Right atrium auricular region (tissue), 2 donors: ENCODE measurements around the gene AQP1. TPM values are rescaled to one million over a fixed set of nuclear protein-coding genes. Genes with fewer than 3 reads are reported as not detected.

Experiments
- DNase-seq: peaks from one replicate; pipeline ENCODE4 v3.0.0-alpha.2; 2019; ENCODE audit warnings: low spot score
- H3K27ac ChIP-seq, 2 donors: fragments of 200-600 bp; sonication (generic); 1 replicate in 1 of 2; 2 replicates in 1 of 2; pipeline ENCODE4 v1.5.1; 2016 to 2019
- H3K27me3 ChIP-seq, 2 donors: fragments of 200-600 bp; sonication (generic); one replicate each; pipeline versions ENCODE4 v1.5.1 to v1.6.0; 2017 to 2019
- H3K36me3 ChIP-seq: fragments of 200-600 bp; sonication (generic); one replicate; pipeline ENCODE4 v1.5.1; 2016
- H3K4me1 ChIP-seq, 2 donors: fragments of 200-600 bp; sonication (generic); one replicate each; pipeline versions ENCODE4 v1.5.1 to v1.6.0; 2017 to 2019
- H3K4me3 ChIP-seq, 2 donors: fragments of 200-600 bp; sonication (generic); 1 replicate in 1 of 2; 2 replicates in 1 of 2; pipeline ENCODE4 v1.5.1; 2017 to 2019; ENCODE audit warnings: mild to moderate bottlenecking in 1 of 2, moderate library complexity in 1 of 2
- H3K9me3 ChIP-seq, 2 donors: fragments of 200-600 bp; sonication (generic); one replicate each; pipeline ENCODE4 v1.5.1; 2019
- total RNA-seq, 2 donors: library from RNA; depleted of rRNA; stranded (reverse); fragments of >200 nt; gene quantifications; one replicate each; pipeline ENCODE4 v1.1.0, GENCODE V29; 2016
- TF ChIP-seq, protein P1 (sequence below), 2 donors: fragments of 200-600 bp; sonication (generic); IDR thresholded peaks; one replicate each; pipeline ENCODE4 v1.5.1; 2019; ENCODE audit warnings: antibody characterized with exemption in 2 of 2

Gene AQP1
- total RNA-seq, 2 donors from 2014 or later = 353 to 517 TPM

DNA sequence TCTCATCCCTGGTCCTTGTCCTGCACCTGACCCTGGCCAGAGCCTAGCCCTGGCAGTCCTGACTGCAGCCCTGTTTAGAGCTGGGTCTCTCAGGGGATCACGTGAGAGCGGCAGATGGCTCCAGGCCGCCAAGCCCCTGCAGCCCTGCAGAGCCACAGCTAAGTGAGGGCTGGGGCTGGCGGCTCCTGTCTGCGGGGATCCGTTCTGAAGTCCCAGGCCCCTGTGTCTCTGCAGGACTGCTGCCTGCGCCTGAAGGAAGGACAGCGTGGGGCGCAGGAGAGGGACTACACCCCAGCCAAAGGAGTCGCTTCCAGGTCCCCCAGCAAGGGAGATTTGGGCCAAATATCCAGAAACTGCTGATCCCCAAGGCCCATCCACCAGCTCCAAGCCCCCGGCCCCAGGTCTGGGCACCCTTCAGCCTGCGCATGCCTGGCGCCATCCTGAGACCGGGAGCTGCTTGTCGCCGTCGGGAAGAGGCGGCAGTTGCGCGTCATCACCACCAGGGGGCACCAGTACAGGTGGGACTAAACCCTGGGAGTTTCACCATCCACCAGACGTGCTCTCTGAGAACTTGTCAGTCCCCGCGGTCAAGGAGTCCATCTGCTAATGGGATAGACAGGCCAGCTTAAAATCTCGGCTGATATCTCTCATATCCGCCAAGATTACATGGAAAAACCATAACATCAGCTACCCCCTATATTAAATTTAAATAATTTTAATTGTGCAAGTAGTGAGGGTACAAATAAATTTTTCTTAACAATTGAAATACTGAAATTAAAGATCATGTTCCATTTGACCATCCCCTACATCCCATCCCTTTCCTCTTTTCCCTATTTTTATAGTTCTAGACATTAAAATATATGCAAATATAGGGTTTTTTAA is 27.0 kb downstream of the AQP1 start:
- TF ChIP-seq, protein P1, sequence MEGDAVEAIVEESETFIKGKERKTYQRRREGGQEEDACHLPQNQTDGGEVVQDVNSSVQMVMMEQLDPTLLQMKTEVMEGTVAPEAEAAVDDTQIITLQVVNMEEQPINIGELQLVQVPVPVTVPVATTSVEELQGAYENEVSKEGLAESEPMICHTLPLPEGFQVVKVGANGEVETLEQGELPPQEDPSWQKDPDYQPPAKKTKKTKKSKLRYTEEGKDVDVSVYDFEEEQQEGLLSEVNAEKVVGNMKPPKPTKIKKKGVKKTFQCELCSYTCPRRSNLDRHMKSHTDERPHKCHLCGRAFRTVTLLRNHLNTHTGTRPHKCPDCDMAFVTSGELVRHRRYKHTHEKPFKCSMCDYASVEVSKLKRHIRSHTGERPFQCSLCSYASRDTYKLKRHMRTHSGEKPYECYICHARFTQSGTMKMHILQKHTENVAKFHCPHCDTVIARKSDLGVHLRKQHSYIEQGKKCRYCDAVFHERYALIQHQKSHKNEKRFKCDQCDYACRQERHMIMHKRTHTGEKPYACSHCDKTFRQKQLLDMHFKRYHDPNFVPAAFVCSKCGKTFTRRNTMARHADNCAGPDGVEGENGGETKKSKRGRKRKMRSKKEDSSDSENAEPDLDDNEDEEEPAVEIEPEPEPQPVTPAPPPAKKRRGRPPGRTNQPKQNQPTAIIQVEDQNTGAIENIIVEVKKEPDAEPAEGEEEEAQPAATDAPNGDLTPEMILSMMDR (IDR thresholded peaks at IDR 0.05) = peak; percentile 98 to 99
- no peaks in the 10 kb centered on the region for H3K27me3 ChIP-seq
- peaks cover 0 to 10% of the 10 kb centered on the region in 2 donors for H3K4me1 ChIP-seq
- peak; percentile 84 for DNase-seq
- H3K9me3 ChIP-seq = no peaks in the 10 kb centered on the region
- H3K4me3 ChIP-seq = peak overlapping the region in 1 of 2 donors; percentile 32
- H3K36me3 ChIP-seq = no peaks in the 10 kb centered on the region
- no peak overlapping the region for H3K27ac ChIP-seq

DNA sequence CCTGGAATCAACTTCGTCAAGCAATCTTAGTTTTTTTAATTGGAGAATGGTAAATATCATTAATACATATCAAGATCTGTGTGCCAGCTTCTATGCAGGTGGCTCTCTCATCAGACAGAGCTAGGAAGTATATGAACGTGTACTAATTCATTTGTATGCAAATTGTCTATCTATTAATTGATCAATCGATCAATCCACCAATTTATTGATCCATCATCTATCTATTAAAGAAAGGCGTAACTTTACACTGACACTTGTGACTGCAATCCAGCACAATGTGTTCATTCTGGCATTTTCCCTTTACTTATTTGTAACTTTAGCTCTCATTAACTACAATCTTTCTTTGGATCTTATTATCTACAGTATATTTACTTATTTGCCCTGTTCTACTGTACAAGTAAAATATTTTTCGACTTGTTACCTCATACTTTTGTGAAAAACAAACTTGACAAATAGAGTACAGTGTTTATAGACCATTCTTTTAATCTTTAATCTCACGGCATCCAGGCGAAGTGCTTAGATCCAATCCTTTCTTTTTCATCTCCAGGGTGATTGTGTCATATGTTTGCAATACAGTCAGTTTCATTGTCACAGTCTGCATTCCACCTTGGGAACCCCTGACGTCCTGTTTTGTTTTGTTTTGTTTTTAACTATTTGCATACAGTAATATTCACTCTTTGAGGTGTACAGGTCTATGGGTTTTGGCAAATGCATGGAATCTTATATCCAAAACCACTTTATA is 30.1 kb downstream of the AQP1 start:
- DNase-seq = no peak
- no peak overlapping the region for H3K4me3 ChIP-seq
- TF ChIP-seq, protein P1 (IDR thresholded peaks at IDR 0.05) = no peak

DNA sequence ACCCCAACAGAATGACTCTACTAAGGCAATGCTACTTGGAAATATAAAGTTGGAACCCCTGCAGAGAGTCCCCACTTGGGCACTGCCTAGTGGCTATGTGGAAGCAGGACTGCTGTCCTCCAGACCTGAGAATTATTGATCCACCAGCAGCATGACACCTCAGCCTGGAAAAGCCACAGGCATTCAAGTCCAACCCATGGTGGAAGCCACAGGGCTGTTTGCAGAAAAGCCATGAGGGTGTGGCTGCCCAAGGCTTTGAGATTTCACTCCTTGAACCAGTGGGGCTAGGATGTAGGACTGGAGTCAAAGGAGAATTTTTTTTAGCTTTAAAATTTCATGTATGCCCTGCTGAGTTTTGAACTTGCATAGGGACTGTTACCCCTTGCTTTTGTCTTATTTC is 38.5 kb downstream of the AQP1 start:
- TF ChIP-seq, protein P1 (IDR thresholded peaks at IDR 0.05) = no peak
- no peak for DNase-seq
- no peak overlapping the region for H3K4me3 ChIP-seq
- no peaks in the 10 kb centered on the region for H3K27me3 ChIP-seq
- H3K4me1 ChIP-seq = no peaks in the 10 kb centered on the region
- no peaks in the 10 kb centered on the region for H3K36me3 ChIP-seq
- no peak overlapping the region for H3K27ac ChIP-seq
- peaks cover 0 to 12% of the 10 kb centered on the region in 2 donors for H3K9me3 ChIP-seq

More for the DNA sequence above, 30.1 kb downstream of the AQP1 start:
- Histone ChIP-seq H3K27ac (no peak overlapping the region), H3K36me3 (no peaks in the 10 kb centered on the region), H3K9me3 (peaks cover 0 to 20% of the 10 kb centered on the region in 2 donors), H3K4me1 (peaks cover 0 to 10% of the 10 kb centered on the region in 2 donors), H3K27me3 (no peaks in the 10 kb centered on the region)

DNA sequence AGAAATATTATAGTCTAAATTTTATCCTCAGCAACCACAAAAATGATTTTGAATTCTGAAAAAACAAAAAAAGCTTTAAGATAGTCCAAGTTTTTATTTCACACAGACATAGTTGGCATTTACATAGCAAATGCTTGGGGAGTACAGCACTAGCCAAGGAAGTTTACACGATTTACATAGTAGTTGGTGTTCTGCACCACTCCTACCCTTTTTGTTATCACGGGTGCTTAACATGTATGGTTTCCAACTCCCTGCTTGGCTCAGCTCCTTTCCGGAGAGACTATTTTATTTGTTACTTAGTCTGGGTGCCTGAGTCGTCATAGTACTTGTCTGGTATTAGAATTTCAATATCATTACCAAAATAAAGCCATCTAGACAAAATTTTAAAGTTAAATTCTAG is 43.3 kb downstream of the AQP1 start:
- H3K9me3 ChIP-seq = peaks cover 0 to 6% of the 10 kb centered on the region in 2 donors
- H3K27ac ChIP-seq = no peak overlapping the region
- no peaks in the 10 kb centered on the region for H3K27me3 ChIP-seq
- TF ChIP-seq, protein P1 (IDR thresholded peaks at IDR 0.05) = no peak
- no peak for DNase-seq
- no peaks in the 10 kb centered on the region for H3K4me1 ChIP-seq
- H3K36me3 ChIP-seq = no peaks in the 10 kb centered on the region
- no peak overlapping the region for H3K4me3 ChIP-seq

DNA sequence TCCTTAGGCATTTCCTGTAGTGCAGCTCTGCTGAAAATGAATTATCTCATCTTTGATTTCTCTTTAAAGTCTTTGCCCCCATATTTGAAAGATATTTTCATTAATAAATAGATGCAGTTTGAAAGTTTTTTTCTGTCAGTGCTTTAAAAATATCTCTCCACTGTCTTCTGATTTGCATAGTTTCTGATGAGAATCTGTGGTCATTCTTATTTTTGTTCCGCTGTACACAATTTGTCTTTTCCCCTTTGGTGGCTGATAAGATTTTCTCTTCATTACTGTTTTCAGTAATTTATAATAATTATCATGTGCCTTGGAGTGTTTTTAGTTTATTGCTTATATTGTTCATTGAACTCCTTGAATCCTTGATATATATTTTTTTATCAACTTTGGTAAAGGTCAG is 45.1 kb downstream of the AQP1 start:
- TF ChIP-seq, protein P1 (IDR thresholded peaks at IDR 0.05) = no peak
- DNase-seq = no peak
- no peak overlapping the region for H3K27ac ChIP-seq
- H3K36me3 ChIP-seq = no peaks in the 10 kb centered on the region
- no peaks in the 10 kb centered on the region for H3K27me3 ChIP-seq
- H3K4me3 ChIP-seq = no peak overlapping the region
- H3K9me3 ChIP-seq = peaks cover 0 to 6% of the 10 kb centered on the region in 2 donors
- H3K4me1 ChIP-seq = no peaks in the 10 kb centered on the region
